ENCODE measurements around the gene FCF1.

FCF1 gene

GRCh38 chr14:74691456-74691855 lies 21.5 kb upstream of the FCF1 start:
- no peak for DNase-seq (ENCODE audit: extremely low read depth, insufficient read length)
- TF ChIP-seq, protein P1, sequence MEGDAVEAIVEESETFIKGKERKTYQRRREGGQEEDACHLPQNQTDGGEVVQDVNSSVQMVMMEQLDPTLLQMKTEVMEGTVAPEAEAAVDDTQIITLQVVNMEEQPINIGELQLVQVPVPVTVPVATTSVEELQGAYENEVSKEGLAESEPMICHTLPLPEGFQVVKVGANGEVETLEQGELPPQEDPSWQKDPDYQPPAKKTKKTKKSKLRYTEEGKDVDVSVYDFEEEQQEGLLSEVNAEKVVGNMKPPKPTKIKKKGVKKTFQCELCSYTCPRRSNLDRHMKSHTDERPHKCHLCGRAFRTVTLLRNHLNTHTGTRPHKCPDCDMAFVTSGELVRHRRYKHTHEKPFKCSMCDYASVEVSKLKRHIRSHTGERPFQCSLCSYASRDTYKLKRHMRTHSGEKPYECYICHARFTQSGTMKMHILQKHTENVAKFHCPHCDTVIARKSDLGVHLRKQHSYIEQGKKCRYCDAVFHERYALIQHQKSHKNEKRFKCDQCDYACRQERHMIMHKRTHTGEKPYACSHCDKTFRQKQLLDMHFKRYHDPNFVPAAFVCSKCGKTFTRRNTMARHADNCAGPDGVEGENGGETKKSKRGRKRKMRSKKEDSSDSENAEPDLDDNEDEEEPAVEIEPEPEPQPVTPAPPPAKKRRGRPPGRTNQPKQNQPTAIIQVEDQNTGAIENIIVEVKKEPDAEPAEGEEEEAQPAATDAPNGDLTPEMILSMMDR (IDR thresholded peaks at IDR 0.05; ENCODE audit: insufficient read depth, low read length, poor library complexity, severe bottlenecking), result no peak
- Histone ChIP-seq H3K36me3 (ENCODE audit: control insufficient read depth, insufficient read depth, low read length) (peaks cover 7% of the 10 kb centered on the region), H3K4me3 (replicated peaks; ENCODE audit: low read depth, low read length) (no peak overlapping the region), H3K27me3 (replicated peaks; ENCODE audit: control insufficient read depth, insufficient read depth, low read length) (no peaks in the 10 kb centered on the region)

- TF ChIP-seq, protein P1 (IDR thresholded peaks at IDR 0.05; ENCODE audit: insufficient read depth, low read length, poor library complexity, severe bottlenecking), result no peak
- H3K27me3 ChIP-seq (replicated peaks; ENCODE audit: control insufficient read depth, insufficient read depth, low read length), result no peaks in the 10 kb centered on the region
- H3K4me3 ChIP-seq (replicated peaks; ENCODE audit: low read depth, low read length), result no peak overlapping the region
- peaks cover 6% of the 10 kb centered on the region for H3K36me3 ChIP-seq (ENCODE audit: control insufficient read depth, insufficient read depth, low read length)
- DNase-seq (ENCODE audit: extremely low read depth, insufficient read length), result no peak
Measured at GRCh38 chr14:74693191-74693590, 19.8 kb upstream of the FCF1 start.

DNA sequence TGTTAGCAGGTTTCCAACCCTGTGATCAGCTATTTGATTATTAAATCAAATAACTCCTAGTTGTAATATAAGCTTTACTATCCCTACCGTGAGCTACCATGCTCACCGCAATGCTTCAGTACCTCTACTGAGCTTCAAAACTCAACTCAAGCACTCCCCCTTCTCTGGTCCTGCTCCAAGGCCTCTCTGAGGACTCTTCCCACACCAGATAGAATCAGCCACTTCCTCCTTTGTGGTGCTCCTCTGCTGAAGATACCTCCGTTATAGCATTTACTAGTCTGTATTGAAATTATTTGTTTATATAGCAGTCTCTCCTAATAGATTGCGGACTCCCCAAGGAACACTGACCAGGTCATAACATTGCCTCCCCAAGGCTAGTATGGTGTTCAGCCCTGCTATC lies 17.5 kb upstream of the FCF1 start:
- TF ChIP-seq, protein P1 (IDR thresholded peaks at IDR 0.05; ENCODE audit: insufficient read depth, low read length, poor library complexity, severe bottlenecking), result no peak
- Histone ChIP-seq H3K36me3 (ENCODE audit: control insufficient read depth, insufficient read depth, low read length) (peaks cover 4% of the 10 kb centered on the region), H3K27me3 (replicated peaks; ENCODE audit: control insufficient read depth, insufficient read depth, low read length) (no peaks in the 10 kb centered on the region), H3K4me3 (replicated peaks; ENCODE audit: low read depth, low read length) (no peak overlapping the region)
- DNase-seq (ENCODE audit: extremely low read depth, insufficient read length), result no peak

GRCh38 chr14:74697011-74697410 lies 15.9 kb upstream of the FCF1 start:
- Histone ChIP-seq H3K27me3 (replicated peaks; ENCODE audit: control insufficient read depth, insufficient read depth, low read length) (no peaks in the 10 kb centered on the region), H3K4me3 (replicated peaks; ENCODE audit: low read depth, low read length) (no peak overlapping the region), H3K36me3 (ENCODE audit: control insufficient read depth, insufficient read depth, low read length) (peaks cover under 1% of the 10 kb centered on the region; the same call in 1 of the 2 replicates)
- no peak for DNase-seq (ENCODE audit: extremely low read depth, insufficient read length)
- TF ChIP-seq, protein P1 (IDR thresholded peaks at IDR 0.05; ENCODE audit: insufficient read depth, low read length, poor library complexity, severe bottlenecking), result no peak

- Histone ChIP-seq H3K4me3 (replicated peaks; ENCODE audit: low read depth, low read length) (no peak overlapping the region), H3K36me3 (ENCODE audit: control insufficient read depth, insufficient read depth, low read length) (no peaks in the 10 kb centered on the region; the same call in 1 of the 2 replicates), H3K27me3 (replicated peaks; ENCODE audit: control insufficient read depth, insufficient read depth, low read length) (no peaks in the 10 kb centered on the region)
- TF ChIP-seq, protein P1 (IDR thresholded peaks at IDR 0.05; ENCODE audit: insufficient read depth, low read length, poor library complexity, severe bottlenecking), result no peak
- no peak for DNase-seq (ENCODE audit: extremely low read depth, insufficient read length)
Measured at GRCh38 chr14:74697543-74697942, 15.4 kb upstream of the FCF1 start.

GRCh38 chr14:74697976-74698375 lies 15.0 kb upstream of the FCF1 start:
- TF ChIP-seq, protein P1 (IDR thresholded peaks at IDR 0.05; ENCODE audit: insufficient read depth, low read length, poor library complexity, severe bottlenecking), result no peak

More at GRCh38 chr14:74697976-74698375, 15.0 kb upstream of the FCF1 start:
- Histone ChIP-seq H3K27me3 (replicated peaks; ENCODE audit: control insufficient read depth, insufficient read depth, low read length) (no peaks in the 10 kb centered on the region), H3K4me3 (replicated peaks; ENCODE audit: low read depth, low read length) (no peak overlapping the region), H3K36me3 (ENCODE audit: control insufficient read depth, insufficient read depth, low read length) (no peaks in the 10 kb centered on the region; the same call in 1 of the 2 replicates)
- no peak for DNase-seq (ENCODE audit: extremely low read depth, insufficient read length)
